Endothelial cell (in vitro differentiated cells): Measurements from ENCODE around the gene SLC25A43. TPM values are rescaled to one million over a fixed set of nuclear protein-coding genes. Genes with fewer than 3 reads are reported as not detected.

ENCODE experiments used
- DNase-seq: peaks from one replicate; pipeline ENCODE4 v3.0.0; 2021; ENCODE audit warnings: low spot score
- H3K27ac Mint-ChIP-seq: one replicate; pipeline ENCODE4 v1.8.0; 2021; ENCODE audit warnings: mixed read lengths, inconsistent platforms; ENCODE audit not compliant: unreplicated experiment
- H3K27me3 Mint-ChIP-seq: one replicate; pipeline ENCODE4 v1.8.0; 2021; ENCODE audit warnings: mild to moderate bottlenecking, moderate library complexity, mixed read lengths, inconsistent platforms; ENCODE audit not compliant: unreplicated experiment
- H3K36me3 Mint-ChIP-seq: one replicate; pipeline ENCODE4 v1.8.0; 2021; ENCODE audit warnings: mild to moderate bottlenecking, low read depth, mixed read lengths, inconsistent platforms; ENCODE audit not compliant: unreplicated experiment
- H3K4me1 Mint-ChIP-seq: one replicate; pipeline ENCODE4 v1.8.0; 2021; ENCODE audit warnings: mild to moderate bottlenecking, mixed read lengths, inconsistent platforms; ENCODE audit not compliant: unreplicated experiment
- H3K4me3 Mint-ChIP-seq: one replicate; pipeline ENCODE4 v1.8.0; 2021; ENCODE audit warnings: mild to moderate bottlenecking, mixed read lengths, inconsistent platforms; ENCODE audit not compliant: unreplicated experiment
- H3K9me3 Mint-ChIP-seq: one replicate; pipeline ENCODE4 v1.8.0; 2021; ENCODE audit warnings: mixed read lengths, inconsistent platforms; ENCODE audit not compliant: unreplicated experiment
- CTCF ChIP-seq: fragments of 200-600 bp; sonication (generic); IDR thresholded peaks from one replicate; pipeline ENCODE4 v1.5.0; 2021; ENCODE audit warnings: antibody characterized with exemption; ENCODE audit not compliant: unreplicated experiment
- total RNA-seq: library from RNA; stranded (reverse); fragmentation: NEBNext Ultra II Directional; extraction: Animal tissue kit (Norgen Biotek cat#: 25700); gene quantifications from one replicate; pipeline ENCODE4 v1.2.1, GENCODE V29; 2021; ENCODE audit not compliant: unreplicated experiment

Gene SLC25A43
- total RNA-seq, 1 donor from 2014 or later, result 6.5 TPM

- Mint-ChIP-seq H3K4me1 (peaks cover 4% of the 10 kb centered on the region), H3K27me3 (no peaks in the 10 kb centered on the region), H3K27ac (no peak overlapping the region), H3K9me3 (no peaks in the 10 kb centered on the region), H3K4me3 (no peak overlapping the region), H3K36me3 (peaks cover 9% of the 10 kb centered on the region)
- no peak for TF ChIP-seq CTCF
- DNase-seq, result no peak
Measured at GRCh38 chrX:119474615-119475388, 75.7 kb downstream of the SLC25A43 start.

- DNase-seq, result no peak
- H3K9me3 Mint-ChIP-seq, result no peaks in the 10 kb centered on the region
Measured at GRCh38 chrX:119475389-119476101, 76.4 kb downstream of the SLC25A43 start.

GRCh38 chrX:119477812-119478232 lies 78.7 kb downstream of the SLC25A43 start:
- H3K4me3 Mint-ChIP-seq, result no peak overlapping the region
- H3K4me1 Mint-ChIP-seq, result no peaks in the 10 kb centered on the region
- H3K9me3 Mint-ChIP-seq, result no peaks in the 10 kb centered on the region
- H3K27me3 Mint-ChIP-seq, result no peaks in the 10 kb centered on the region
- DNase-seq, result no peak
- no peak overlapping the region for H3K27ac Mint-ChIP-seq
- no peak for TF ChIP-seq CTCF
- no peaks in the 10 kb centered on the region for H3K36me3 Mint-ChIP-seq

More at GRCh38 chrX:119475389-119476101, 76.4 kb downstream of the SLC25A43 start:
- peaks cover 2% of the 10 kb centered on the region for H3K36me3 Mint-ChIP-seq
- H3K4me3 Mint-ChIP-seq, result no peak overlapping the region
- no peaks in the 10 kb centered on the region for H3K27me3 Mint-ChIP-seq
- no peak for TF ChIP-seq CTCF
- no peaks in the 10 kb centered on the region for H3K4me1 Mint-ChIP-seq
- H3K27ac Mint-ChIP-seq, result no peak overlapping the region

GRCh38 chrX:119478504-119478903 lies 79.4 kb downstream of the SLC25A43 start:
- DNase-seq, result no peak
- H3K36me3 Mint-ChIP-seq, result no peaks in the 10 kb centered on the region
- no peak overlapping the region for H3K4me3 Mint-ChIP-seq
- TF ChIP-seq CTCF, result no peak
- H3K4me1 Mint-ChIP-seq, result no peaks in the 10 kb centered on the region
- H3K9me3 Mint-ChIP-seq, result no peaks in the 10 kb centered on the region
- H3K27ac Mint-ChIP-seq, result no peak overlapping the region
- H3K27me3 Mint-ChIP-seq, result no peaks in the 10 kb centered on the region

- Mint-ChIP-seq H3K27ac (no peak overlapping the region), H3K4me3 (no peak overlapping the region)
- no peak for TF ChIP-seq CTCF
Measured at GRCh38 chrX:119479845-119480244, 80.7 kb downstream of the SLC25A43 start.

More at GRCh38 chrX:119479845-119480244, 80.7 kb downstream of the SLC25A43 start:
- Mint-ChIP-seq H3K36me3 (no peaks in the 10 kb centered on the region), H3K9me3 (no peaks in the 10 kb centered on the region), H3K27me3 (no peaks in the 10 kb centered on the region), H3K4me1 (no peaks in the 10 kb centered on the region)
- no peak for DNase-seq
